ENCODE results near the gene SPSB1.

Gene SPSB1

GRCh38 chr1:9376430-9376829 lies 83.7 kb downstream of the SPSB1 start:
- no peak overlapping the region for H3K4me3 ChIP-seq (ENCODE audit: control insufficient read depth in 1 of 7, extremely low read depth in 1 of 7, insufficient read depth in 4 of 7, low read depth in 2 of 7, low read length in 6 of 7)

GRCh38 chr1:9376886-9377333 lies 84.2 kb downstream of the SPSB1 start:
- POLR2A ChIA-PET = interaction anchor here (1.4 kb wide), 1 partner anchor 23 kb away, joined by 4 read pairs; no protein-coding TSS in a partner anchor
- no peaks in the 10 kb centered on the region for H3K9me3 ChIP-seq (ENCODE audit: control extremely low read depth in 1 of 5, control insufficient read depth in 4 of 5, insufficient read depth in 2 of 5, low read depth in 1 of 5, low read length in 4 of 5)
- no peak overlapping the region for H3K27ac ChIP-seq (ENCODE audit: insufficient read depth in 1 of 2, low read depth in 1 of 2, low read length in 2 of 2, poor library complexity in 1 of 2, severe bottlenecking in 2 of 2)
- H3K4me3 ChIP-seq (ENCODE audit: control insufficient read depth in 1 of 7, extremely low read depth in 1 of 7, insufficient read depth in 4 of 7, low read depth in 2 of 7, low read length in 6 of 7) = no peak overlapping the region
- CTCF ChIA-PET = no interaction called here
- no peak for DNase-seq
- H3K36me3 ChIP-seq (ENCODE audit: control insufficient read depth in 4 of 4, insufficient read depth in 4 of 4, low read length in 3 of 4) = no peaks in the 10 kb centered on the region
- WGBS (ENCODE audit: insufficient coverage) = 93% methylated on average over 17 of the region's 17 CpGs
- peaks cover 0 to 3% (median 0%) of the 10 kb centered on the region in 4 experiments for H3K4me1 ChIP-seq (ENCODE audit: control extremely low read depth in 1 of 4, control insufficient read depth in 4 of 4, insufficient read depth in 4 of 4, low read length in 3 of 4)
- peaks cover 0 to 1% (median 0%) of the 10 kb centered on the region in 5 experiments for H3K27me3 ChIP-seq (replicated peaks in 2 of 5; ENCODE audit: control insufficient read depth in 4 of 5, insufficient read depth in 5 of 5, low read length in 4 of 5)

More at GRCh38 chr1:9376430-9376829, 83.7 kb downstream of the SPSB1 start:
- WGBS (ENCODE audit: insufficient coverage) = 89% methylated on average over 4 of the region's 5 CpGs
- DNase-seq = no peak
- ChIA-PET POLR2A (interaction anchor here (1.4 kb wide), 1 partner anchor 23 kb away, joined by 4 read pairs; no protein-coding TSS in a partner anchor), CTCF (no interaction called here)
- Histone ChIP-seq H3K27me3 (replicated peaks in 2 of 5; ENCODE audit: control insufficient read depth in 4 of 5, insufficient read depth in 5 of 5, low read length in 4 of 5) (peaks cover 0 to 1% (median 0%) of the 10 kb centered on the region in 5 experiments), H3K27ac (ENCODE audit: insufficient read depth in 1 of 2, low read depth in 1 of 2, low read length in 2 of 2, poor library complexity in 1 of 2, severe bottlenecking in 2 of 2) (no peak overlapping the region), H3K4me1 (ENCODE audit: control extremely low read depth in 1 of 4, control insufficient read depth in 4 of 4, insufficient read depth in 4 of 4, low read length in 3 of 4) (peaks cover 0 to 3% (median 0%) of the 10 kb centered on the region in 4 experiments), H3K36me3 (ENCODE audit: control insufficient read depth in 4 of 4, insufficient read depth in 4 of 4, low read length in 3 of 4) (no peaks in the 10 kb centered on the region), H3K9me3 (ENCODE audit: control extremely low read depth in 1 of 5, control insufficient read depth in 4 of 5, insufficient read depth in 2 of 5, low read depth in 1 of 5, low read length in 4 of 5) (no peaks in the 10 kb centered on the region)

GRCh38 chr1:9378801-9379200 lies 86.1 kb downstream of the SPSB1 start:
- ChIA-PET POLR2A (interaction anchor here (1.0 kb wide), 1 partner anchor 211 kb away, joined by 3 read pairs; no protein-coding TSS in a partner anchor), CTCF (no interaction called here)
- H3K9me3 ChIP-seq (ENCODE audit: control extremely low read depth in 1 of 5, control insufficient read depth in 4 of 5, insufficient read depth in 2 of 5, low read depth in 1 of 5, low read length in 4 of 5) = no peaks in the 10 kb centered on the region
- peaks cover 0 to 2% (median 0%) of the 10 kb centered on the region in 4 experiments for H3K4me1 ChIP-seq (ENCODE audit: control extremely low read depth in 1 of 4, control insufficient read depth in 4 of 4, insufficient read depth in 4 of 4, low read length in 3 of 4)
- H3K36me3 ChIP-seq (ENCODE audit: control insufficient read depth in 4 of 4, insufficient read depth in 4 of 4, low read length in 3 of 4) = no peaks in the 10 kb centered on the region
- H3K27ac ChIP-seq (ENCODE audit: insufficient read depth in 1 of 2, low read depth in 1 of 2, low read length in 2 of 2, poor library complexity in 1 of 2, severe bottlenecking in 2 of 2) = no peak overlapping the region
- peaks cover 0 to 1% (median 0%) of the 10 kb centered on the region in 5 experiments for H3K27me3 ChIP-seq (replicated peaks in 2 of 5; ENCODE audit: control insufficient read depth in 4 of 5, insufficient read depth in 5 of 5, low read length in 4 of 5)
- no peak overlapping the region for H3K4me3 ChIP-seq (ENCODE audit: control insufficient read depth in 1 of 7, extremely low read depth in 1 of 7, insufficient read depth in 4 of 7, low read depth in 2 of 7, low read length in 6 of 7)
- no peak for DNase-seq
- 100% methylated on average over 4 of the region's 4 CpGs for WGBS (ENCODE audit: insufficient coverage)

GRCh38 chr1:9380711-9381110 lies 88.0 kb downstream of the SPSB1 start:
- no peak for DNase-seq
- WGBS (ENCODE audit: insufficient coverage) = 89% methylated on average over 6 of the region's 6 CpGs
- no peak overlapping the region for H3K4me3 ChIP-seq (ENCODE audit: control insufficient read depth in 1 of 7, extremely low read depth in 1 of 7, insufficient read depth in 4 of 7, low read depth in 2 of 7, low read length in 6 of 7)
- H3K36me3 ChIP-seq (ENCODE audit: control insufficient read depth in 4 of 4, insufficient read depth in 4 of 4, low read length in 3 of 4) = no peaks in the 10 kb centered on the region
- no peaks in the 10 kb centered on the region for H3K9me3 ChIP-seq (ENCODE audit: control extremely low read depth in 1 of 5, control insufficient read depth in 4 of 5, insufficient read depth in 2 of 5, low read depth in 1 of 5, low read length in 4 of 5)
- ChIA-PET POLR2A (no interaction called here), CTCF (interaction anchor here (0.6 kb wide), 1 partner anchor 17 kb away, joined by 3 read pairs; no protein-coding TSS in a partner anchor)
- H3K27me3 ChIP-seq (replicated peaks in 2 of 5; ENCODE audit: control insufficient read depth in 4 of 5, insufficient read depth in 5 of 5, low read length in 4 of 5) = peaks cover 0 to 1% (median 0%) of the 10 kb centered on the region in 5 experiments
- H3K27ac ChIP-seq (ENCODE audit: insufficient read depth in 1 of 2, low read depth in 1 of 2, low read length in 2 of 2, poor library complexity in 1 of 2, severe bottlenecking in 2 of 2) = no peak overlapping the region
- no peaks in the 10 kb centered on the region for H3K4me1 ChIP-seq (ENCODE audit: control extremely low read depth in 1 of 4, control insufficient read depth in 4 of 4, insufficient read depth in 4 of 4, low read length in 3 of 4)

GRCh38 chr1:9382643-9383491 lies 90.2 kb downstream of the SPSB1 start:
- Histone ChIP-seq H3K36me3 (ENCODE audit: control insufficient read depth in 4 of 4, insufficient read depth in 4 of 4, low read length in 3 of 4) (no peaks in the 10 kb centered on the region), H3K27ac (ENCODE audit: insufficient read depth in 1 of 2, low read depth in 1 of 2, low read length in 2 of 2, poor library complexity in 1 of 2, severe bottlenecking in 2 of 2) (no peak overlapping the region), H3K27me3 (replicated peaks in 2 of 5; ENCODE audit: control insufficient read depth in 4 of 5, insufficient read depth in 5 of 5, low read length in 4 of 5) (peaks cover 0 to 1% (median 0%) of the 10 kb centered on the region in 5 experiments), H3K9me3 (ENCODE audit: control extremely low read depth in 1 of 5, control insufficient read depth in 4 of 5, insufficient read depth in 2 of 5, low read depth in 1 of 5, low read length in 4 of 5) (no peaks in the 10 kb centered on the region), H3K4me3 (ENCODE audit: control insufficient read depth in 1 of 7, extremely low read depth in 1 of 7, insufficient read depth in 4 of 7, low read depth in 2 of 7, low read length in 6 of 7) (no peak overlapping the region), H3K4me1 (ENCODE audit: control extremely low read depth in 1 of 4, control insufficient read depth in 4 of 4, insufficient read depth in 4 of 4, low read length in 3 of 4) (peaks cover 0 to 3% (median 0%) of the 10 kb centered on the region in 4 experiments)
- CTCF ChIA-PET = interaction anchor here (1.1 kb wide), 1 partner anchor 14 kb away, joined by 3 read pairs; no protein-coding TSS in a partner anchor
- DNase-seq = no peak
- POLR2A ChIA-PET = no interaction called here
- whole genome bisulfite sequencing (ENCODE audit: insufficient coverage) = 91% methylated on average over 15 of the region's 20 CpGs

- ChIA-PET CTCF (interaction anchor here (1.5 kb wide), 1 partner anchor 35 kb away, joined by 3 read pairs; no protein-coding TSS in a partner anchor), POLR2A (no interaction called here)
- WGBS (ENCODE audit: insufficient coverage) = 96% methylated on average over 4 of the region's 7 CpGs
Measured at GRCh38 chr1:9384128-9384527, 91.4 kb downstream of the SPSB1 start.

GRCh38 chr1:9384751-9385245 lies 92.1 kb downstream of the SPSB1 start:
- Histone ChIP-seq H3K9me3 (ENCODE audit: control extremely low read depth in 1 of 5, control insufficient read depth in 4 of 5, insufficient read depth in 2 of 5, low read depth in 1 of 5, low read length in 4 of 5) (no peaks in the 10 kb centered on the region), H3K27ac (ENCODE audit: insufficient read depth in 1 of 2, low read depth in 1 of 2, low read length in 2 of 2, poor library complexity in 1 of 2, severe bottlenecking in 2 of 2) (no peak overlapping the region), H3K4me1 (ENCODE audit: control extremely low read depth in 1 of 4, control insufficient read depth in 4 of 4, insufficient read depth in 4 of 4, low read length in 3 of 4) (peaks cover 0 to 8% (median 3%) of the 10 kb centered on the region in 4 experiments), H3K36me3 (ENCODE audit: control insufficient read depth in 4 of 4, insufficient read depth in 4 of 4, low read length in 3 of 4) (no peaks in the 10 kb centered on the region), H3K27me3 (replicated peaks in 2 of 5; ENCODE audit: control insufficient read depth in 4 of 5, insufficient read depth in 5 of 5, low read length in 4 of 5) (peaks cover 0 to 1% (median 0%) of the 10 kb centered on the region in 5 experiments), H3K4me3 (ENCODE audit: control insufficient read depth in 1 of 7, extremely low read depth in 1 of 7, insufficient read depth in 4 of 7, low read depth in 2 of 7, low read length in 6 of 7) (no peak overlapping the region)
- POLR2A ChIA-PET = no interaction called here
- DNase-seq = no peak
- CTCF ChIA-PET = interaction anchor here (1.5 kb wide), 1 partner anchor 35 kb away, joined by 3 read pairs; no protein-coding TSS in a partner anchor
- WGBS (ENCODE audit: insufficient coverage) = 99% methylated on average over 13 of the region's 18 CpGs

More at GRCh38 chr1:9384128-9384527, 91.4 kb downstream of the SPSB1 start:
- no peaks in the 10 kb centered on the region for H3K36me3 ChIP-seq (ENCODE audit: control insufficient read depth in 4 of 4, insufficient read depth in 4 of 4, low read length in 3 of 4)
- peaks cover 0 to 8% (median 3%) of the 10 kb centered on the region in 4 experiments for H3K4me1 ChIP-seq (ENCODE audit: control extremely low read depth in 1 of 4, control insufficient read depth in 4 of 4, insufficient read depth in 4 of 4, low read length in 3 of 4)
- DNase-seq = no peak
- H3K4me3 ChIP-seq (ENCODE audit: control insufficient read depth in 1 of 7, extremely low read depth in 1 of 7, insufficient read depth in 4 of 7, low read depth in 2 of 7, low read length in 6 of 7) = no peak overlapping the region
- H3K9me3 ChIP-seq (ENCODE audit: control extremely low read depth in 1 of 5, control insufficient read depth in 4 of 5, insufficient read depth in 2 of 5, low read depth in 1 of 5, low read length in 4 of 5) = no peaks in the 10 kb centered on the region
- peaks cover 0 to 1% (median 0%) of the 10 kb centered on the region in 5 experiments for H3K27me3 ChIP-seq (replicated peaks in 2 of 5; ENCODE audit: control insufficient read depth in 4 of 5, insufficient read depth in 5 of 5, low read length in 4 of 5)
- no peak overlapping the region for H3K27ac ChIP-seq (ENCODE audit: insufficient read depth in 1 of 2, low read depth in 1 of 2, low read length in 2 of 2, poor library complexity in 1 of 2, severe bottlenecking in 2 of 2)
